Measurements from ENCODE around the gene CRISP1.
"Not testable (repeated sequence)": the region's sequence is repeated elsewhere in the genome, so short reads cannot be mapped to it uniquely, and the experiment has no call there.

CRISP1 gene

DNA sequence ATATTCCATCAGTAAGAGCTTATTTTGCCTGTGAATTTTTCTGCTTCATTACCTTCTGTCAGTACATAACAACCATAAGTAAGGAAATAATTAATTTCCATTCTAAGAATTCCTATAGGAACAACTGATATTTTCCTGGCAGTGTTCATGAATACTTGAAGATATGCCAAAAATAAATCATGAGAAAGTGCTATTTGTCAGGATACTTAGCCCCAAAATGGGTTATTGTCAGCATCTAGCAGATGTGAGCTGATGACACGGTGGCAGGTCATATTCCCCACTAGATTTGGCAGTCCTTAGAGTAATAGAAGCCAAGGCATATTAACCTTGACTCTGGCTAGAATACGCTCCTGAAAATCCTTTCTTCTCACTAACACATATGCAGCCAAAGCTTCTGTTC, 43.2 kb upstream of the CRISP1 start:
- no peaks in the 10 kb centered on the region for H3K36me3 Mint-ChIP-seq (ENCODE audit: low read depth)
- H3K27me3 Mint-ChIP-seq (ENCODE audit: low read depth): no peaks in the 10 kb centered on the region
- no peaks in the 10 kb centered on the region for H3K9me3 Mint-ChIP-seq
- peaks cover 30% of the 10 kb centered on the region for H3K4me1 Mint-ChIP-seq
- TF ChIP-seq, protein P1, sequence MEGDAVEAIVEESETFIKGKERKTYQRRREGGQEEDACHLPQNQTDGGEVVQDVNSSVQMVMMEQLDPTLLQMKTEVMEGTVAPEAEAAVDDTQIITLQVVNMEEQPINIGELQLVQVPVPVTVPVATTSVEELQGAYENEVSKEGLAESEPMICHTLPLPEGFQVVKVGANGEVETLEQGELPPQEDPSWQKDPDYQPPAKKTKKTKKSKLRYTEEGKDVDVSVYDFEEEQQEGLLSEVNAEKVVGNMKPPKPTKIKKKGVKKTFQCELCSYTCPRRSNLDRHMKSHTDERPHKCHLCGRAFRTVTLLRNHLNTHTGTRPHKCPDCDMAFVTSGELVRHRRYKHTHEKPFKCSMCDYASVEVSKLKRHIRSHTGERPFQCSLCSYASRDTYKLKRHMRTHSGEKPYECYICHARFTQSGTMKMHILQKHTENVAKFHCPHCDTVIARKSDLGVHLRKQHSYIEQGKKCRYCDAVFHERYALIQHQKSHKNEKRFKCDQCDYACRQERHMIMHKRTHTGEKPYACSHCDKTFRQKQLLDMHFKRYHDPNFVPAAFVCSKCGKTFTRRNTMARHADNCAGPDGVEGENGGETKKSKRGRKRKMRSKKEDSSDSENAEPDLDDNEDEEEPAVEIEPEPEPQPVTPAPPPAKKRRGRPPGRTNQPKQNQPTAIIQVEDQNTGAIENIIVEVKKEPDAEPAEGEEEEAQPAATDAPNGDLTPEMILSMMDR (IDR thresholded peaks at IDR 0.05; ENCODE audit: unreplicated experiment in 3 of 3): no peak
- H3K27ac Mint-ChIP-seq: no peak overlapping the region
- H3K4me3 Mint-ChIP-seq: no peak overlapping the region

DNA sequence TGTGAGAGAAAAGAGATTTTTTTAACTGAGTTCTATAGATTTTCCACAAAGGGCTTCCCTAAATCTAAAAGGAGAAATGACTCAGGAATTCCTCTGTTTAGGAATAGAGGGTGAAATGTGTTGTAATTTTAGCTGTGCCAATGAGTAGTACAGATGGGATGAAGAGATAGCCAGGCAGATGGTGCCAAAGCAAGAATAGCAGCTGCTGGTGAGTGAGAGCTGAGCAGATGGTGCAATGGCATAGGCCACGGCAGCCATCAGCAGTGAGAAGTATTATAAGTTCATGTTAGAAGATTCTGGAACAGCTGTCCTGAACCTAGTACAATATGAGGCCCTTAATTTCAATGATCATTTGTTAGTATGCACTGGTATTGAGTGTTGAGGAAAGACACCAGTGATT, 40.2 kb upstream of the CRISP1 start:
- Mint-ChIP-seq H3K4me1 (peaks cover 21% of the 10 kb centered on the region), H3K9me3 (no peaks in the 10 kb centered on the region), H3K27ac (peak overlapping the region in 2 of 3 experiments; percentile 10 to 31), H3K36me3 (ENCODE audit: low read depth) (no peaks in the 10 kb centered on the region), H3K27me3 (ENCODE audit: low read depth) (no peaks in the 10 kb centered on the region), H3K4me3 (no peak overlapping the region)
- TF ChIP-seq, protein P1 (IDR thresholded peaks at IDR 0.05; ENCODE audit: unreplicated experiment in 3 of 3): no peak

DNA sequence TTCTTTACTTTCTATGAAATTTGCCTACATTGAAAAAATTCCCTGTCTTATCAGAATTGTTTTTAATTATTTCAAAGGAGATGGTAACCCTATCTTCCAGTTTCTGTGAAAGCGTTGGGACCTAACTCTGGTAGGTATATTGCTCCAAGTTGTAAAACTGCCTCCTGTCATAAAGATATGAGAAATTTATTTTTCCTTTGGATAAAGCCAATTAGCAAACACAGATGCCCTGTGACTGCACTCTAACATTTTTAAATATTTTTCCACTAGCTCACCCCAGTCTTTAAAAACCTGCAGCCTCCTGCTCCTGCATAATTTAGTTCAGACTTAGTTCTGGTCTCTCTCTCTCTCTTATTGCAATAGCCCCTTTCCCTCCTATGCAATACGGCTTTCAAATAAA, 39.0 kb upstream of the CRISP1 start:
- no peaks in the 10 kb centered on the region for H3K27me3 Mint-ChIP-seq (ENCODE audit: low read depth)
- H3K36me3 Mint-ChIP-seq (ENCODE audit: low read depth): no peaks in the 10 kb centered on the region
- TF ChIP-seq, protein P1 (IDR thresholded peaks at IDR 0.05; ENCODE audit: unreplicated experiment in 3 of 3): no peak
- H3K27ac Mint-ChIP-seq: no peak overlapping the region
- no peak overlapping the region for H3K4me3 Mint-ChIP-seq
- H3K4me1 Mint-ChIP-seq: peaks cover 21% of the 10 kb centered on the region
- no peaks in the 10 kb centered on the region for H3K9me3 Mint-ChIP-seq

DNA sequence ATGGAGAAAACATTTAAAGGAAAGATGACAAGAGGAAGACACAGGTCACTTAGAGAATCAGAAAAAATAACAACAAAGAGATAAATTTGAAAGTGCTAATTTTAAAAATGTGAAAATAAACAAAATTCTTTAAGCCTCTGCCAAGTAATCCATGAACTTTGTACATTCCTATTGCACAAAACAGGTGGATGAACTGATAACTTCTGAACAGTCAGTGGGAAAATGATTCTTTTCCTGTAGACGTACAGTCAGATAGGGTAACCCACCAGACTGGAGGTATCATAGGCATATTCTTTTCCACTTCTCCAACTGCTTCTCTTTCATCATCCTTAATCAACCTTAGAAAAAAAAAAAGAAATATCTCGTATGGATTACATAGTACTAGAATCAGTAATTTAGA, 36.5 kb upstream of the CRISP1 start:
- H3K4me1 Mint-ChIP-seq: peaks cover 13% of the 10 kb centered on the region
- no peak overlapping the region for H3K27ac Mint-ChIP-seq
- TF ChIP-seq, protein P1 (IDR thresholded peaks at IDR 0.05; ENCODE audit: unreplicated experiment in 3 of 3): no peak
- no peaks in the 10 kb centered on the region for H3K9me3 Mint-ChIP-seq
- H3K27me3 Mint-ChIP-seq (ENCODE audit: low read depth): no peaks in the 10 kb centered on the region
- H3K4me3 Mint-ChIP-seq: no peak overlapping the region
- H3K36me3 Mint-ChIP-seq (ENCODE audit: low read depth): no peaks in the 10 kb centered on the region

DNA sequence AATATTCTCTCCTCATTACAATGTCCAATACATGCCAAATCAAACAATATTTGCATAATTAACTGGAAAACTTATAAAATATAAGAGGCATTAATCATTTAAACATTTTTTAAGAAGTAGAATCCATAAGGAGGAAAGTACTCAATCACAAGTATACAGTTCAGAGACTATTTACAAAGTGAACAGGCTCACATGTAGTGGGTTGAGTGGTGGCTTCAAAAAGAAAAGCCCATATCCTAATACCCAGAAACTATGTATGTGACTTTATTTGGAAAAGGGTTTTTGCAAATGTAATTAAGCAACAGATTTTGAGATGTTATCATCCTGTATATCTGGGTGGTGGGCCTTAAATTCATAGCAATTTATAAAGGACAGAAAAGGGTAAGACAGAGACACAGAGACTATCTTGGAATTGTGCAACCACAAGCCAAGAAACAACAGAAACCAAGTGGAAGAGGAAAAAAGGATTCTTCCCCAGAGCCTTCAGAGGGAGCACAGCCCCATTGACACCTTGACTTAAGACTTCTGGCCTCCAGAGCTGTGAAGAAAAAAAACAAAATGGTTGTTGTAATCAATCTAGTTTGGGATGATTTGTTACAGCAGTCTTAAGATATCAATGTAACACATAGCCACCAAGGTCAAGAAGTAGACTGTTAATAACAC, 32.7 kb upstream of the CRISP1 start:
- TF ChIP-seq, protein P1 (IDR thresholded peaks at IDR 0.05; ENCODE audit: unreplicated experiment in 3 of 3): no peak
- Mint-ChIP-seq H3K9me3 (peaks cover 22% of the 10 kb centered on the region), H3K4me3 (no peak overlapping the region), H3K36me3 (ENCODE audit: low read depth) (peaks cover 4% of the 10 kb centered on the region), H3K27me3 (ENCODE audit: low read depth) (no peaks in the 10 kb centered on the region), H3K4me1 (no peaks in the 10 kb centered on the region), H3K27ac (no peak overlapping the region)

DNA sequence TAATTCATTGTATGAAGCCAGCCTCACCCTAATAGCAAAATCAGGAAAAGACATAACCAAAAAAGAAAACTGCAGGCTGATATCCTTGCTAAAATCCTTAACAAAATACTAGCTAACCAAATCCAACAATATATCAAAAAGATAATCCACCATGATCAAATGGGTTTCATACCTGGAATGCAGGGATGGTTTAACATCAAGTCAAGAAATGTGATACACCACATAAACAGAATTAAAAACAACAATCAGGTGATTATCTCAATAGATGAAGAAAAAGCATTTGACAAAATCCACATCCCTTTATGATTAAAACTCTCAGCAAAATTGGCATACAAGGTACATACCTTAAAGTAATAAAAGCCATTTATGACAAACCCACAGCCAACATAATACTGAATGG, 29.2 kb upstream of the CRISP1 start:
- not testable (repeated sequence) for H3K27ac Mint-ChIP-seq; H3K36me3 Mint-ChIP-seq (ENCODE audit: low read depth); H3K4me3 Mint-ChIP-seq; H3K27me3 Mint-ChIP-seq (ENCODE audit: low read depth); H3K4me1 Mint-ChIP-seq
- H3K9me3 Mint-ChIP-seq: peaks cover 25% of the 10 kb centered on the region

All from nephron (organoid).